HEK293 (cell line): ENCODE measurements around the gene PLEKHA6.

Source experiments
- CTCF ChIA-PET: fragments of 350-600 bp; formaldehyde crosslinking; extraction: SDS; loops from one replicate; lab custom pipeline; 2021; ENCODE audit warnings: antibody characterized with exemption; lab: Yijun Ruan, JAX
- POLR2A ChIA-PET: fragments of 300-600 bp; formaldehyde crosslinking; extraction: SDS; loops from one replicate; lab custom pipeline; 2020; ENCODE audit warnings: antibody characterized with exemption, inconsistent platforms; lab: Yijun Ruan, JAX
- H3K27ac ChIP-seq: fragments of 200-500 bp; sonication (Bioruptor generic); 2 replicates; pipeline ENCODE4 v1.5.1; 2014; ENCODE audit warnings: low read depth, low read length, control low read depth, inconsistent platforms; ENCODE audit errors: extremely low read depth
- H3K36me3 ChIP-seq, 2 experiments: fragments of 200-500 bp in 1 of 2; sonication (Bioruptor generic) in 1 of 2; 1 replicate in 1 of 2; 2 replicates in 1 of 2; pipeline ENCODE4 v1.5.1; 2014 to 2017; ENCODE audit warnings: inconsistent platforms in 2 of 2, low read length in 2 of 2; ENCODE audit not compliant: control insufficient read depth in 2 of 2, insufficient read depth in 1 of 2
- H3K4me1 ChIP-seq: fragments of 200-500 bp; sonication (Bioruptor generic); 2 replicates; pipeline ENCODE4 v1.5.1; 2014; ENCODE audit warnings: mild to moderate bottlenecking, low read length, inconsistent platforms; ENCODE audit not compliant: control insufficient read depth, insufficient read depth
- H3K4me3 ChIP-seq: 2 replicates; pipeline ENCODE4 v1.5.1; 2011; ENCODE audit warnings: low read depth, mild to moderate bottlenecking, control low read depth, low read length, moderate library complexity
- H3K9me3 ChIP-seq: fragments of 200-500 bp; sonication (Bioruptor generic); 2 replicates; pipeline ENCODE4 v1.5.1; 2014; ENCODE audit warnings: low read depth, low read length, inconsistent platforms; ENCODE audit not compliant: control insufficient read depth, insufficient read depth
- GLI4 ChIP-seq: fragments of 450-650 bp; formaldehyde crosslinking; IDR thresholded peaks from 2 replicates; pipeline ENCODE4 v1.5.1; 2016; ENCODE audit warnings: missing biosample characterization, missing genetic modification characterization
- GLIS1 ChIP-seq: fragments of 450-650 bp; formaldehyde crosslinking; IDR thresholded peaks from 2 replicates; pipeline ENCODE4 v1.5.1; 2016; ENCODE audit warnings: missing biosample characterization, missing genetic modification characterization
- KLF10 ChIP-seq: fragments of 450-650 bp; IDR thresholded peaks from 2 replicates; pipeline ENCODE4 v1.5.1; 2018; ENCODE audit warnings: missing biosample characterization, mild to moderate bottlenecking, missing genetic modification characterization
- KLF17 ChIP-seq: fragments of 450-650 bp; formaldehyde crosslinking; IDR thresholded peaks from 2 replicates; pipeline ENCODE4 v1.5.1; 2016; ENCODE audit warnings: missing biosample characterization, missing genetic modification characterization
- OSR2 ChIP-seq: fragments of 450-650 bp; formaldehyde crosslinking; IDR thresholded peaks from 2 replicates; pipeline ENCODE4 v1.5.1; 2016; ENCODE audit warnings: missing biosample characterization, missing genetic modification characterization
- SCRT1 ChIP-seq: fragments of 450-650 bp; formaldehyde crosslinking; IDR thresholded peaks from 2 replicates; pipeline ENCODE4 v1.5.1; 2016; ENCODE audit warnings: missing biosample characterization, missing genetic modification characterization, borderline replicate concordance
- ZBTB17 ChIP-seq: fragments of 450-650 bp; formaldehyde crosslinking; IDR thresholded peaks from 2 replicates; pipeline ENCODE4 v1.5.1; 2016; ENCODE audit warnings: missing biosample characterization, missing genetic modification characterization
- ZFP37 ChIP-seq: fragments of 450-650 bp; formaldehyde crosslinking; IDR thresholded peaks from 2 replicates; pipeline ENCODE4 v1.5.1; 2016; ENCODE audit warnings: missing biosample characterization, missing genetic modification characterization
- ZNF10 ChIP-seq: fragments of 450-650 bp; formaldehyde crosslinking; IDR thresholded peaks from 2 replicates; pipeline ENCODE4 v1.5.1; 2017; ENCODE audit warnings: missing biosample characterization, missing genetic modification characterization
- ZNF114 ChIP-seq: fragments of 450-650 bp; formaldehyde crosslinking; IDR thresholded peaks from 2 replicates; pipeline ENCODE4 v1.5.0; 2017; ENCODE audit warnings: missing biosample characterization, missing genetic modification characterization
- ZNF146 ChIP-seq: fragments of 450-650 bp; formaldehyde crosslinking; IDR thresholded peaks from 2 replicates; pipeline ENCODE4 v1.5.1; 2016; ENCODE audit warnings: missing biosample characterization, missing genetic modification characterization
- ZNF18 ChIP-seq: fragments of 450-650 bp; formaldehyde crosslinking; IDR thresholded peaks from 2 replicates; pipeline ENCODE4 v1.5.1; 2016; ENCODE audit warnings: missing biosample characterization, missing genetic modification characterization
- ZNF19 ChIP-seq: fragments of 450-650 bp; formaldehyde crosslinking; IDR thresholded peaks from 2 replicates; pipeline ENCODE4; 2016; ENCODE audit warnings: missing biosample characterization, missing genetic modification characterization, low read depth
- ZNF202 ChIP-seq: fragments of 450-650 bp; formaldehyde crosslinking; IDR thresholded peaks from 2 replicates; pipeline ENCODE4 v1.5.1; 2016; ENCODE audit warnings: missing biosample characterization, missing genetic modification characterization, borderline replicate concordance
- ZNF23 ChIP-seq: fragments of 450-650 bp; formaldehyde crosslinking; IDR thresholded peaks from 2 replicates; pipeline ENCODE4 v1.5.1; 2016; ENCODE audit warnings: missing biosample characterization, missing genetic modification characterization, borderline replicate concordance
- ZNF335 ChIP-seq: fragments of 450-650 bp; formaldehyde crosslinking; conservative IDR thresholded peaks from 2 replicates; pipeline ENCODE4 v1.5.1; 2016; ENCODE audit warnings: missing biosample characterization, missing genetic modification characterization
- ZNF341 ChIP-seq: fragments of 450-650 bp; formaldehyde crosslinking; IDR thresholded peaks from 2 replicates; pipeline ENCODE4; 2016; ENCODE audit warnings: low read depth, missing biosample characterization, missing genetic modification characterization
- ZNF394 ChIP-seq: fragments of 450-650 bp; formaldehyde crosslinking; IDR thresholded peaks from 2 replicates; pipeline ENCODE4 v1.5.1; 2016; ENCODE audit warnings: missing biosample characterization, missing genetic modification characterization, mild to moderate bottlenecking, moderate library complexity, borderline replicate concordance
- ZNF488 ChIP-seq: fragments of 450-650 bp; formaldehyde crosslinking; IDR thresholded peaks from 2 replicates; pipeline ENCODE4 v1.5.1; 2016; ENCODE audit warnings: missing biosample characterization, missing genetic modification characterization
- ZNF530 ChIP-seq: fragments of 450-650 bp; formaldehyde crosslinking; IDR thresholded peaks from 2 replicates; pipeline ENCODE4 v1.5.1; 2016; ENCODE audit warnings: low read depth, missing biosample characterization, missing genetic modification characterization
- ZNF549 ChIP-seq: fragments of 450-650 bp; IDR thresholded peaks from 2 replicates; pipeline ENCODE4 v1.5.1; 2018; ENCODE audit warnings: missing biosample characterization, missing genetic modification characterization, mild to moderate bottlenecking, inconsistent platforms, moderate library complexity
- ZNF561 ChIP-seq: fragments of 450-650 bp; IDR thresholded peaks from 2 replicates; pipeline ENCODE4 v1.5.1; 2018; ENCODE audit warnings: missing biosample characterization, missing genetic modification characterization, borderline replicate concordance
- ZNF596 ChIP-seq: fragments of 450-650 bp; IDR thresholded peaks from 2 replicates; pipeline ENCODE4 v1.5.0; 2018; ENCODE audit warnings: missing biosample characterization, mild to moderate bottlenecking, missing genetic modification characterization, moderate library complexity
- ZNF621 ChIP-seq: fragments of 450-650 bp; formaldehyde crosslinking; IDR thresholded peaks from 2 replicates; pipeline ENCODE4 v1.5.1; 2017; ENCODE audit warnings: missing biosample characterization, missing genetic modification characterization
- ZNF623 ChIP-seq: fragments of 450-650 bp; formaldehyde crosslinking; IDR thresholded peaks from 2 replicates; pipeline ENCODE4 v1.5.1; 2016; ENCODE audit warnings: missing biosample characterization, missing genetic modification characterization
- ZNF639 ChIP-seq: fragments of 450-650 bp; formaldehyde crosslinking; IDR thresholded peaks from 2 replicates; pipeline ENCODE4 v1.5.1; 2016; ENCODE audit warnings: missing biosample characterization, missing genetic modification characterization
- ZNF664 ChIP-seq: fragments of 450-650 bp; formaldehyde crosslinking; IDR thresholded peaks from 2 replicates; pipeline ENCODE4 v1.5.1; 2016; ENCODE audit warnings: missing biosample characterization, missing genetic modification characterization
- ZNF777 ChIP-seq: fragments of 450-650 bp; formaldehyde crosslinking; IDR thresholded peaks from 2 replicates; pipeline ENCODE4 v1.5.1; 2017; ENCODE audit warnings: missing biosample characterization, missing genetic modification characterization, borderline replicate concordance
- ZNF791 ChIP-seq: fragments of 450-650 bp; formaldehyde crosslinking; IDR thresholded peaks from 2 replicates; pipeline ENCODE4 v1.5.1; 2016; ENCODE audit warnings: missing biosample characterization, missing genetic modification characterization
- ZSCAN23 ChIP-seq: fragments of 450-650 bp; formaldehyde crosslinking; IDR thresholded peaks from 2 replicates; pipeline ENCODE4 v1.5.1; 2016; ENCODE audit warnings: missing biosample characterization, missing genetic modification characterization

The PLEKHA6 gene

GRCh38 chr1:204172404-204173029 lies 187.2 kb downstream of the PLEKHA6 start (continued):
- TF ChIP-seq ZNF488 (tag by site-specific recombination): no peak
- TF ChIP-seq ZNF561 (tag by site-specific recombination): no peak
- TF ChIP-seq ZNF596 (tag by site-specific recombination): no peak
- TF ChIP-seq ZNF18 (tag by site-specific recombination): no peak

- ChIA-PET POLR2A (no interaction called here), CTCF (interaction anchor here (1.0 to 14.1 kb wide), 4 partner anchors 9 to 190 kb away, joined by 3 to 178 read pairs (median 26); partner anchors contain the start of gene PLEKHA6)
- Histone ChIP-seq H3K4me1 (no peaks in the 10 kb centered on the region), H3K27ac (no peak overlapping the region), H3K9me3 (no peaks in the 10 kb centered on the region), H3K36me3 (no peaks in the 10 kb centered on the region), H3K4me3 (no peak overlapping the region)
- TF ChIP-seq KLF17 (no peak), ZNF341 (tag by site-specific recombination) (no peak), ZNF621 (tag by site-specific recombination) (no peak), ZNF202 (tag by site-specific recombination) (no peak), ZNF394 (no peak), GLIS1 (tag by site-specific recombination) (no peak), GLI4 (tag by site-specific recombination) (no peak), ZNF146 (tag by site-specific recombination) (no peak), SCRT1 (tag by site-specific recombination) (no peak), ZSCAN23 (tag by site-specific recombination) (no peak), KLF10 (tag by site-specific recombination) (no peak)
Observed at GRCh38 chr1:204171751-204172178, 188.0 kb downstream of the PLEKHA6 start.

- Histone ChIP-seq H3K36me3 (no peaks in the 10 kb centered on the region), H3K4me1 (no peaks in the 10 kb centered on the region), H3K27ac (no peak overlapping the region), H3K9me3 (no peaks in the 10 kb centered on the region), H3K4me3 (no peak overlapping the region)
- CTCF ChIA-PET: interaction anchor here (0.6 to 14.1 kb wide), 6 partner anchors 8 to 228 kb away, joined by 3 to 178 read pairs (median 8); partner anchors contain the start of gene PLEKHA6
- POLR2A ChIA-PET: no interaction called here
- no peak for TF ChIP-seq ZNF777 (tag by site-specific recombination)
- TF ChIP-seq ZNF549 (tag by site-specific recombination): no peak
- no peak for TF ChIP-seq ZFP37 (tag by site-specific recombination)
- TF ChIP-seq ZNF623: no peak
- no peak for TF ChIP-seq OSR2 (tag by site-specific recombination)
- no peak for TF ChIP-seq ZNF19 (tag by site-specific recombination)
- no peak for TF ChIP-seq ZBTB17 (tag by site-specific recombination)
- no peak for TF ChIP-seq ZNF664 (tag by site-specific recombination)
- TF ChIP-seq ZNF114 (tag by site-specific recombination): no peak
- TF ChIP-seq ZNF530: no peak
- TF ChIP-seq ZNF335 (tag by site-specific recombination): no peak
- no peak for TF ChIP-seq ZNF639 (tag by site-specific recombination)
- no peak for TF ChIP-seq ZNF23 (tag by site-specific recombination)
- no peak for TF ChIP-seq ZNF10
- no peak for TF ChIP-seq ZNF561 (tag by site-specific recombination)
- no peak for TF ChIP-seq ZNF791 (tag by site-specific recombination)
- TF ChIP-seq GLIS1 (tag by site-specific recombination): no peak
Observed at GRCh38 chr1:204170494-204171155, 189.1 kb downstream of the PLEKHA6 start.
